ENCODE results near the gene SKIDA1.

GRCh38 chr10:21511095-21511570 lies 14.3 kb downstream of the SKIDA1 start:
- no peak for TF ChIP-seq CTCF (IDR thresholded peaks at IDR 0.05)
- no peak for TF ChIP-seq POLR2A (IDR thresholded peaks at IDR 0.05)
